ENCODE results near the gene DRG1. TPM values are rescaled to one million over a fixed set of nuclear protein-coding genes. Genes with fewer than 3 reads are reported as not detected.
A peak's percentile ranks its signal among the peaks of the same experiment; 100 is the strongest.
"Not testable (repeated sequence)": the region's sequence is repeated elsewhere in the genome, so short reads cannot be mapped to it uniquely, and the experiment has no call there.

The DRG1 gene
- total RNA-seq, 1 donor from 2014 or later: 60.6 TPM

GRCh38 chr22:31436132-31436531, 36.7 kb downstream of the DRG1 start:
- DNase-seq (no peak), ATAC-seq (ENCODE audit: poor library complexity) (no peak)
- intact Hi-C loops (cut with DNase I): no loop called here

DNA sequence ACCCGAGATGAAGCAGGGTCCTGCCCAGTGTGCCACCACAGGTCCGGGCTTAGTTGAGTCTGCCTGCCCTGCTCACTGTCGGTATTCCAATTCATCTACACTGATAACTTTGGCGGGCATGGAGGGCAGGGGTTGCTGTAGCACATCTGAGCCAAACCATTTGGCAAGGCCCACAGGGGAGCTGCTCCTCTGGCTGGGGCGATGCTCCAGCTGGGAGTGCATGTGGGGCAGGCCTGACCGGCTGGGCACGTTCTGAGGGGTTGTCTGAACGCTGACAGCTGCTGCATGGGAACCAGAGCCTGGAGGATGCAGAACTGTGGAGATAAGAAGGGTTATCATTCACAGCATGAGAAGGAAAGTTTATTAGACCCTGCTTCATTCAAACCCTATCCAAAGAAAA, 40.4 kb downstream of the DRG1 start:
- intact Hi-C loops (cut with DNase I): no loop called here
- peak; percentile 89 for ATAC-seq (ENCODE audit: poor library complexity)
- peak; percentile 79 for DNase-seq

DNA sequence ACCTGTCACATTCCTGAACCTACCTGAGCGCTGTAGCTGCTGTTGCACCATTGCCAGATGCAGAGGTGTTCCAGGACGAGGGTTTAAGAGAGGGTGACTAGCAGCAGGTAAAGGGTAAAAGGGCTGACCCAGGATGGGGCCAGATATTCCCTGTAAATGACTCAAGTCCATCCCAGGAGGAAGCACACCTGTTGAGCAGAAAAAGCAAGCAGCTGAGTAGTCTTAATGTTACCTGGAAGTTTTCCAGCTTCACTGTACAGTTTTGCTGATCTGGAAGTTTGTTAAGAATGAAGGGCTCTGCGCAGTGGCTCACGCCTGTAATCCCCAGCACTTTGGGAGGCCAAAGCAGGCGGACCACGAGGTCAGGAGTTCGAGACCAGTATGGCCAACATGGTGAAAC, 41.3 kb downstream of the DRG1 start:
- ATAC-seq (ENCODE audit: poor library complexity) (no peak), DNase-seq (no peak)
- intact Hi-C loops (cut with DNase I): no loop called here

GRCh38 chr22:31441652-31442051, 42.2 kb downstream of the DRG1 start:
- intact Hi-C loops (cut with DNase I): no loop called here
- DNase-seq (no peak), ATAC-seq (ENCODE audit: poor library complexity) (no peak)

DNA sequence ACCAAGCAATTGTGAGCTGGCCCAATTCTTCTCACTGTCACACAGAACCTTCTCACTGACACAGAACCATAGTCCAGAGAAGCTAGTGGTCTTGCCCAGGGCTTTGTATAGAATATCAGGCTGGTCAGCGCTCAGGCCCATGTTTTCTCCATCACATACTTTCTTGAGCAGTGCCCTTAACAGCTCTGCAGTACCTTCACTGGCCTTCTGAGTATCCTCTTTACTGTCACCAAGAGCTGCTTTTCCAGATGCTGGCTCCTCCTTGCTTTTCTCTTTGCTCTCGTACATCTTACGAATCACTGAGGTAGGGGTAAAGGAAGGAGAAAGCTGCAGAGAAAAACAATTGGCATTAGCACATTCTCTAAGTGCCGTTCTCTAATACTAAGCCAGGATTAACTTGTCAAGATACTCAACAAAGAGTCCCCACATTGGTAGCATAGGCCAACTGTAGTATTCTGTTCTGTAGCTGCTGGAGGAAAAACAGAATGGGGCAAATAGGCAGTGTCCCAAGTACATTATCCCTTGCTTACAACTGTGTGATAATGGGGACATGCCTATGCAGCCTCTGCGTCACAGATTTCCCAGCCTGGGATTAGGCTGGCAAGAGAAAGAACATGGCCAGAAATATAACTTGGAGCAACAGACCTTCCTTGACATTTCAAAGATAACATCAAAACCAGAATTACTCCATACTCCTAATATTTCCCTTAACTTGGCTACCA, 43.5 kb downstream of the DRG1 start:
- intact Hi-C loops (cut with DNase I): no loop called here
- ATAC-seq (ENCODE audit: poor library complexity): peak; percentile 57
- DNase-seq: no peak

GRCh38 chr22:31443516-31443915, 44.1 kb downstream of the DRG1 start:
- intact Hi-C loops (cut with DNase I): no loop called here
- DNase-seq: no peak
- ATAC-seq (ENCODE audit: poor library complexity): no peak

GRCh38 chr22:31445642-31446041, 46.2 kb downstream of the DRG1 start:
- ATAC-seq (ENCODE audit: poor library complexity) (no peak), DNase-seq (no peak)
- intact Hi-C loops (cut with DNase I): no loop called here

DNA sequence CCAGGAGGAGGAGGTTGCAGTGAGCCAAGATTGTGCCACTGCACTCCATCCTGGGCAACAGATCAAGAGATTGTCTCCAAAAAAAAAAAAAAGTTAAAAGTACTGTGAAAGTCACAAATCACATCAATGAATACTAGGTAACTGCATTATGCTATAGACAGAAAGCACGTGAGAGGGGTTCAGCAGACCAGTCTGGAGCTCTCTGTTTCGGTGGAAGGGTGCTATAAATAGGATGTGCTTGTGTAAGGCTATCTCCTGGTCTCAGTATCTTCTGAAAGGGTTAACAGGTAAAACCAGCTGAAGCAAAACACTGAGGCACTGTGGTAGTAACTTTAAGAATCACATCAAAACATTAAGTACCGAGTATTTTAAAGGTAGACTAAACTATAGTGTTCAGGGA, 46.8 kb downstream of the DRG1 start:
- DNase-seq (no peak), ATAC-seq (ENCODE audit: poor library complexity) (no peak)
- intact Hi-C loops (cut with DNase I): no loop called here

DNA sequence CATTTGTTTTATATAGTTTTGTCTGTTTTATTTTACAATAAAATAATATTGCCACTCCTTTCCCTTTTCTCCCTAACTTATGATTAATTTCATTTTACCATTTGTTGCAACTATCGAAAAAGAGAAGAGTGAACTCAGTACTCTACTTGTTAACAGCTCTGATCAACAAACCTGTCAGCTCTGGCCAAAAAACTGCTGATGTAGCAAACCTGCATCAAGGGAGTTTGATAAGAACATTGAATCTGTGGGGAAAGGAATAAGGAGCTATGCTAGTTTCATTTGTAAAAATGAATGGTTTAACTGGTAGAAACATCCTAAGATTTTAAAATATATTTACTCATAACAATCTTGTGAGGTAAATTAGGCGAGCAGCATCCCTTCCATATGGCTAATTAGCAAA, 47.4 kb downstream of the DRG1 start:
- ATAC-seq (ENCODE audit: poor library complexity) (no peak), DNase-seq (no peak)

DNA sequence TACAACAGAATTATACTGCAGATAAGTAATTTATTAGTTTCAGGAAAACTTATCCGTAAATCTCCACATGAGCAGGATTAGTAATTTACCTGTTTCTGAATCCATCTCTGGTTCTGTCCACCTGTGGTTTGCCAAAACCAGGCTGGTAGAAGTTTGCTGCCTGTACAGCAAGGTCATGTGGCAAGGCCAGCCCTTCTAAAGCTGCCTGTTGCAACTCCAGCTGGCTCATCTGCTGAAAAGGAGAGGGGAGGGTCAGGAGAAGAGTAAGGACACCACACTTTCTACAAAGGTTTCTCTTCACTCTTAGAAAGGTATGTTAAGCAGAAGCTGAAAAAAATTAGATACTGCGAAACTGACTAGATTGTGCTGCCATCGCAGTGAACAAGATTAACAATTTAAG, 47.9 kb downstream of the DRG1 start:
- peak; percentile 54 for ATAC-seq (ENCODE audit: poor library complexity)
- intact Hi-C loops (cut with DNase I): no loop called here
- no peak for DNase-seq

More for the DNA sequence above, 47.4 kb downstream of the DRG1 start:
- intact Hi-C loops (cut with DNase I): no loop called here

DNA sequence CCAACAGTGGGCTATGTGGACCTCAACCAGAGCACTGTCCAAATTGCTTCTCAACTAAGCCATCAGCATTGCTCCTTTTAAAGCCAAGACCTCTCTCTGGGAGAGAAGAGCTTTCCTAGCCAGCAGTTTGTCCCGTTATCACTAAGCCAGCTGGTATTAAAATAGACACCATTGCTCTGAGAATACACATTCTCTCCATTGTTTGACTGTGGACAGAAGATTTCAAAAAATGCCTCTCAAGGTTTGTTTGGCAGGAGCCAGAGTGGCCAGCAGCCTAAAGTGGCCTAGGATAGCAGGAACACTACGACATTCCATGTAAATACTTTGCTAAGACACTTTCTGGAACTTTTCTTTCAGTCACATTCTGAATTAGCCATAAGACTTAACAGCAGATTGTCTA, 49.0 kb downstream of the DRG1 start:
- ATAC-seq (ENCODE audit: poor library complexity) (peak; percentile 67), DNase-seq (no peak)
- intact Hi-C loops (cut with DNase I): no loop called here

DNA sequence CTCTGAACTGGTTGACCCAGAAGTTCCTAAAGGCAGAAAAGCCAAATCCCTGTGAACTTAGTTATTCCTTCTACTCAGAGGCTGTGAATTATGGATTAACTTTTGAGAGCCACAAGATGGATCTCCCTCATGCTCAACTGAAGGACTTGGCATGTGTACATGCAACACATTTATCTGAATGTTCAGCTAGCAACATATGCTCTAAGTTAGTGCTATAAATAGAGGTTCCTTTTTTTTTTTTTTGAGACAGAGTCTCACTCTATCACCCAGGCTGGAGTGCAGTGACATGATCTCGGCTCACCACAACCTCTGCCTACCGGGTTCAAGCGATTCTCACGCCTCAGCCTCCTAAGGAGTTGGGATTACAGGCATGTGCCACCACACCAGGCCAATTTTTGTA, 50.1 kb downstream of the DRG1 start:
- ATAC-seq (ENCODE audit: poor library complexity) (peak; percentile 50), DNase-seq (no peak)

DNA sequence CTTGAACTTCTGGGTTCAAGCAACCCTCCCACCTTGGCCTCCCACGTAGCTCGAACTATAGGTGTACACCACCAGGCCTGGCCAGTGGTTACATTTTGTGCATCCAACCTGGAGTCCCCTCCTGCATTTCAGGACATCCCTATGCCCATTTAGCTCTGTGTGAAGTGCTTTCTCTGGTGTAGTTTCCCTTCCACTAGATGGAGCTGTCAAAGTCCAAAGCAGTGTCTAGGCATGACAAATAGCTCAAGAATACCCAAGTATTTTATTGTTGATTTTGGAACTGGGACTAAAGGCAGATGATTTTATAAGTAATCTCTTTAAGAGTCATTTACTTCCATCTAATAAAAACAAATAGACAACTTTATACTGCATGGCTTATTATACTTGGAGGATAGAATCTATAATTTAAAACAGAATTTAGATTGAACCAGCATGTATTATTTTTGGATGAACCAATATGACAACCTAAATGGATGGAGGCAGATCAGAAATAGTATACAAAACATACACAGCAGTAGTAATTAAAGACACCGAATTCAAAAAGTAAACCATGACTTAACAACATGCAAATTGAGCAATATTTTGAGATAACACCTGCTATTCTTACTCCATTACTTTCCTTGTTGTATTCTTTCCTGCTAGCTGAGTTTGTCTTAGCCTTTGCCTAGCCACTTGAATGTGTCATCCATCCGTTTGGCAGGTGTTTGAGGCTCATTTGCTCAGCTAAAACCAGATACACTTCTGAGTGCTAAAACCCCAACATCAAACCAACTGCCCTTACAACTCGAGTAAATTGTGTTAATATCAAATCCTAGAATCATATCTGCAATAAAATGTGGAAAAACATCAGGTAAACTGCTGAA, 52.5 kb downstream of the DRG1 start:
- intact Hi-C loops (cut with DNase I): no loop called here
- ATAC-seq (ENCODE audit: poor library complexity) (no peak), DNase-seq (no peak)

More for the DNA sequence above, 50.1 kb downstream of the DRG1 start:
- intact Hi-C loops (cut with DNase I): no loop called here

DNA sequence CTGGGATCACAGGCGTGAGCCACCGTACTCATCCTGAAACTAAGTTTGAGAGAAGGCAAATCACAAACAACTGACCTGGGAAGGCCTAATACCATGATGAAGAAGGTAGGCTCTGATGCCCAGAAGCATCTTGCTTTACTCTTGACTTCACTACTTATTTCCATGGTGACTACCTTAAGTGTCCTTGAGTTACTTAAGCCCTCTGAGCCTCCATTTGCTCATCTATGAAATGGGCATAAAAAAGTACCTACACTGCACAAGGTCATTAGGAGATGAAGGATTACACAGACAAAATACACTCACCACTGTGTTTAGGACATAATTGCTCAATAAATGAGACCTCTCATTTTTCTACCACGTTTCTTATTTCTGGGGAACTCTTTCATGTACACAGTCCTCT, 62.3 kb downstream of the DRG1 start:
- ATAC-seq (ENCODE audit: poor library complexity) (no peak), DNase-seq (no peak)
- intact Hi-C loops (cut with DNase I): no loop called here

DNA sequence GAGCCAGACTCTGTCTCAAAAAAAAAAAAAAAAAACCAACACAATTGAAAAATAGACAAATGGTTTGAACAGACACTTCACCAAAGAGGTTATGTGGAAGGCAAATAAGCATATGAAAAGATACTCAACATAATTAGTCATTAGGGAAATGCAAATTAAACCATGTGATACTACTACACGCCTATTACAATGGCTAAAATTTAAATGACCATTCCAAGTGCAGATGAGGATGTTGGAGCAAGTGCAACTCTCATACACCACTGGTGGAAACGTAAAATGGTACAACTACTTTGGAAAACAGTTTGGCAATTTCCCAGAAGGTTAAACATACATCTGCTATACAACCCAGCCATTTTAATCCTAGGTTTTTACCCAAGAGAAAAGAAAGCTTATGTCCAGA, 65.9 kb downstream of the DRG1 start:
- ATAC-seq (ENCODE audit: poor library complexity) (no peak), DNase-seq (no peak)
- intact Hi-C loops (cut with DNase I): no loop called here

DNA sequence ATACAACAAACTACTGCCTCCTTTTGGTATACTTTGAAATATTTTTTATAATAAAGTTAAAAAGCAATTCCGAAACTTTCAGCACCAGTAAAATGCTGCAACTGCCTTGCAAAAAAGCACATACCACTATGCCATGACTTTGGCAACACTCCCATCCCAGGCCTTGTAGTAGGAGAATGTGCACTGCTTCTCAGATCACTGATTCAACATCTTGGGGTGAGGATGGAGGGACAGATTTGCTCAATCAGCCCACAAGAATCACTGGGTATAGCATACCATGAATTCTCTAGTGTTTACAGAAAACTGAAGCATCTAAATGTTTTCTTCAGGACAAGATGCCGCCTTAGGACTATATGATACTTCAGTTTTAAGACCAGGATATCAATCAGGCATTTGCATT, 75.3 kb downstream of the DRG1 start:
- ATAC-seq (ENCODE audit: poor library complexity) (no peak), DNase-seq (no peak)
- intact Hi-C loops (cut with DNase I): no loop called here

GRCh38 chr22:31475800-31476199, 76.4 kb downstream of the DRG1 start:
- DNase-seq: no peak
- intact Hi-C loops (cut with DNase I): no loop called here
- ATAC-seq (ENCODE audit: poor library complexity): no peak

DNA sequence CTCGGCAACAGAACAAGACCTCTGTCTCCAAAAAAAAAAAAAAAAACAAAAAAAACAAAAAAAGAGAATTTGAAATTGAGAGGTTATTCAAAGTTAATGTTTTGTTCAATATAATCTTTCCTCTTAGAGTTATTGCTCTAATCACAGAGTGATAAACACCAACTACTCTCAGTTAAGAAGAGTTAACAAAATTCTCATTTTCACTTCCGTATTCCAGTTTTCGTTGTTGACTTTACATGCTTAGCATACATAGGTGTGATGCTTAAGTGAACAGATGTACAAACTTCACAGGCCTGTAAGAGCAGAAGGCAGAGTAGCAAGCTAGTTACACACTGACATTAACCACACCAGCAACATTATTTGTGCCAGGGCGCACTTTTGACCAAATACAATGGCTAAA, 77.9 kb downstream of the DRG1 start:
- DNase-seq: no peak
- intact Hi-C loops (cut with DNase I): no loop called here
- no peak for ATAC-seq (ENCODE audit: poor library complexity)

DNA sequence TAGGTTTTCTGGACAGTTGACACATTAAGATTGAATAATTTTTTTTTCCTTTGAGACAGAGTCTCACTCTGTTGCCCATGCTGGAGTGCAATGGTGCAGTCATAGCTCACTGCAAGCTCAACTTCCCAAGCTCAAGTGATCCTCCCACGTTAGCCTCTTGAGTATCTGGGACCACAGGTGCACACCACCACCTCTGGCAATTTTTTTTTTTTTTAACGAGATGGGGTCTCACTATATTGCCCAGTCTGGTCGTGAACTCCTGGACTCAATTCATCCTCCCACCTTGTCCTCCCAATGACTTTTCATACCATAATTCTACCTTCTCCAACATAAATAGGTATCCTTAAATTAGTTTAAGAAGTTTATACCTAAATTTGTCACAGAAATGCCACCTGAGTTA, 81.7 kb downstream of the DRG1 start:
- intact Hi-C loops (cut with DNase I): no loop called here
- ATAC-seq (ENCODE audit: poor library complexity): no peak
- no peak for DNase-seq

DNA sequence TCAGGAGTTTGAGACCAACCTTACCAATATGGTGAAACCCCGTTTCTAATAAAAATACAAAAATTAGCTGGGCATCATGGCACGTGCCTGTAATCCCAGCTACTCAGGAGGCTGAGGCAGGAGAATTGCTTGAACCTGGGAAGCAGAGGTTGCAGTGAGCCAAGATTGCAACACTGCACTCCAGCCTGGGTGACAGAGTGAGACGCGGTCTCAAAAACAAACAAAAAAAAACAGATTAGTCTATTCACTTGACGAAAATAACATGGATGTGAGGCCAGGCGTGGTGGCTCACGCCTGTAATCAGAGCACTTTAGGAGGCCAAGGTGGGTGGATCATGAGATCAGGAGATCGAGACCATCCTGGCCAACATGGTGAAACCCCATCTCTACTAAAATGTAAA, 83.1 kb downstream of the DRG1 start:
- intact Hi-C loops (cut with DNase I); DNase-seq; ATAC-seq (ENCODE audit: poor library complexity): not testable (repeated sequence)
